ENCODE data around the gene BICD1.

GRCh38 chr12:32366714-32367113, 260.1 kb downstream of the BICD1 start:
- TF ChIP-seq CTCF (IDR thresholded peaks at IDR 0.05; ENCODE audit: borderline replicate concordance, extremely low read depth, low read length, poor library complexity, severe bottlenecking) (no peak), EZH2 (IDR thresholded peaks at IDR 0.05; ENCODE audit: borderline replicate concordance, low read depth, low read length, severe bottlenecking) (no peak)

Data from DND-41 (cell line).